NT2/D1 (cell line): ENCODE measurements around the gene ZNF514.

Experiments used
- SUZ12 ChIP-seq: IDR thresholded peaks from 2 replicates; pipeline ENCODE4 v1.6.1; 2011; ENCODE audit not compliant: insufficient read length, insufficient read depth; ENCODE audit errors: extremely low read depth
- YY1 ChIP-seq: IDR thresholded peaks from 2 replicates; pipeline ENCODE4 v1.6.1; 2011; ENCODE audit not compliant: insufficient read length, insufficient read depth

DNA sequence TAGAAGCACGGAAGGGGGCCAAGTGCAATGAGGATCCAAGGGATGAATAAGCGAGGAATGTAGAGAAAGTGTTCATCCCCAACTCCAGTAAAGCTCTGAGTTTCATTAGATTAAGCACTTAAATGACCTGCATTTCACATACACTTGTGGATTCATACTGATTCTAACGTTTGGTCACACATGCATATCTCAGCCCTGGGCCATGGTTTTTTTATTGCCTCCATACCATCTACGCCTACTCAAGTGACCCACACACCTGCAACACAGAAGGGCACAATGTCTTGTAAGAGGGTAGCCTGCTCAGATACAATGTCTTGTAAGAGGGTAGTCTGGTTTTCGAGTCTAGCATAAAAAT, 37.5 kb downstream of the ZNF514 start:
- TF ChIP-seq SUZ12 (no peak), YY1 (no peak)
